ENCODE measurements around the gene PTPN4. TPM values are rescaled to one million over a fixed set of nuclear protein-coding genes. Genes with fewer than 3 reads are reported as not detected.

Gene PTPN4
- total and polyA plus RNA-seq, 2 donors (not counting 3 experiments of a cell fraction or from before 2014, with no cell fraction given), result 6.8 to 29.6 TPM

DNA sequence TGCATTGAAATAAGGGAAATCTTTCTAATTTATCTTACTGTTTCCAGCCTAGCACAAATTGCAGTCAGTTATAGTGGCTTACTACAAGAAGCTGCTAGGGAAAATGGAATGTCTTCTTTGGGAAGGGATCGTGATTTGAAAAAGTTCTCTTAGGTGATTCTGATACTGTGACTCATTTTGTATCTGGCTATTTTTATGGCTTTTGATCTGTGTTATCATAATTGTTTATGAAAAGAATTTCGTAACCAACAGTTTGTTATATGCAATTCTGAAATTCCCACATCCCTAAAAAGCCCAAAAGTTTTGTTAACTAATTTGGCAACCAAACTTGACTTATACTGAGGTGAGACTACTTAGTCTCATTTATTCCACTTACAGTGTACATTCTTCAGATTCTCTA, 12.4 kb downstream of the PTPN4 start:
- peaks cover 2% of the 10 kb centered on the region for H4K20me1 ChIP-seq (replicated peaks; ENCODE audit: control insufficient read depth, extremely low read depth, insufficient read depth, low read length)
- dilution Hi-C loops (cut with MboI; ENCODE audit: extremely low pct_ligation_motif_present, low sequenced_read_pairs) (no loop called here), intact Hi-C loops (cut with micrococcal nuclease) (no loop called here)
- H3K9me1 ChIP-seq (replicated peaks; ENCODE audit: control insufficient read depth, extremely low read depth, insufficient read depth, low read length), result no peaks in the 10 kb centered on the region
- no peak for FAIRE-seq
- H3K79me2 ChIP-seq (ENCODE audit: control insufficient read depth, insufficient read depth, low read length), result peaks cover 9% of the 10 kb centered on the region
- no peaks in the 10 kb centered on the region for H3K27me3 ChIP-seq (ENCODE audit: control insufficient read depth in 2 of 2, insufficient read depth in 2 of 2, low read length in 2 of 2)
- CTCF ChIA-PET, result no interaction called here
- no peaks in the 10 kb centered on the region for H3K4me1 ChIP-seq (ENCODE audit: control insufficient read depth, extremely low read depth, insufficient read depth, low read length)
- no peak overlapping the region for H3K4me3 ChIP-seq (replicated peaks in 1 of 3; ENCODE audit: insufficient read depth in 1 of 3, low read depth in 1 of 3, low read length in 3 of 3)
- H2AFZ ChIP-seq (ENCODE audit: low read depth, low read length), result no peak overlapping the region
- POLR2A ChIA-PET, result no interaction called here
- no peaks in the 10 kb centered on the region for H3K9me3 ChIP-seq (replicated peaks; ENCODE audit: control insufficient read depth, insufficient read depth, low read length)
- no peak for TF ChIP-seq POLR2A (IDR thresholded peaks at IDR 0.05; ENCODE audit: low read depth, low read length)
- TF ChIP-seq MYC (IDR thresholded peaks at IDR 0.05; ENCODE audit: low read depth, low read length), result no peak
- TF ChIP-seq, protein P1, sequence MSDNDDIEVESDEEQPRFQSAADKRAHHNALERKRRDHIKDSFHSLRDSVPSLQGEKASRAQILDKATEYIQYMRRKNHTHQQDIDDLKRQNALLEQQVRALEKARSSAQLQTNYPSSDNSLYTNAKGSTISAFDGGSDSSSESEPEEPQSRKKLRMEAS (IDR thresholded peaks at IDR 0.05; ENCODE audit: insufficient read depth, insufficient read length), result no peak
- TF ChIP-seq JUN (IDR thresholded peaks at IDR 0.05; ENCODE audit: borderline replicate concordance, insufficient read depth, insufficient read length, low read depth), result no peak
- no peak for TF ChIP-seq EZH2 (IDR thresholded peaks at IDR 0.05; ENCODE audit: borderline replicate concordance, low read depth, low read length, severe bottlenecking)
- TF ChIP-seq, protein P2, sequence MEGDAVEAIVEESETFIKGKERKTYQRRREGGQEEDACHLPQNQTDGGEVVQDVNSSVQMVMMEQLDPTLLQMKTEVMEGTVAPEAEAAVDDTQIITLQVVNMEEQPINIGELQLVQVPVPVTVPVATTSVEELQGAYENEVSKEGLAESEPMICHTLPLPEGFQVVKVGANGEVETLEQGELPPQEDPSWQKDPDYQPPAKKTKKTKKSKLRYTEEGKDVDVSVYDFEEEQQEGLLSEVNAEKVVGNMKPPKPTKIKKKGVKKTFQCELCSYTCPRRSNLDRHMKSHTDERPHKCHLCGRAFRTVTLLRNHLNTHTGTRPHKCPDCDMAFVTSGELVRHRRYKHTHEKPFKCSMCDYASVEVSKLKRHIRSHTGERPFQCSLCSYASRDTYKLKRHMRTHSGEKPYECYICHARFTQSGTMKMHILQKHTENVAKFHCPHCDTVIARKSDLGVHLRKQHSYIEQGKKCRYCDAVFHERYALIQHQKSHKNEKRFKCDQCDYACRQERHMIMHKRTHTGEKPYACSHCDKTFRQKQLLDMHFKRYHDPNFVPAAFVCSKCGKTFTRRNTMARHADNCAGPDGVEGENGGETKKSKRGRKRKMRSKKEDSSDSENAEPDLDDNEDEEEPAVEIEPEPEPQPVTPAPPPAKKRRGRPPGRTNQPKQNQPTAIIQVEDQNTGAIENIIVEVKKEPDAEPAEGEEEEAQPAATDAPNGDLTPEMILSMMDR (IDR thresholded peaks at IDR 0.05; ENCODE audit: extremely low read depth in 1 of 2, insufficient read depth in 1 of 2, low read depth in 1 of 2, low read length in 2 of 2), result no peak
- H3K36me3 ChIP-seq (ENCODE audit: control insufficient read depth in 2 of 2, extremely low read depth in 1 of 2, insufficient read depth in 2 of 2, low read length in 2 of 2), result no peaks in the 10 kb centered on the region
- no peak overlapping the region for H3K4me2 ChIP-seq (ENCODE audit: insufficient read depth, low read length)
- BruUV-seq (replicated peaks), result no TSS peak
- no peak overlapping the region for H3K9ac ChIP-seq (replicated peaks; ENCODE audit: extremely low read depth, insufficient read depth, low read length)
- no peak overlapping the region for H3K27ac ChIP-seq (ENCODE audit: insufficient read depth, low read depth, low read length)
- DNase-seq (ENCODE audit: low read depth, low spot score), result no peak

DNA sequence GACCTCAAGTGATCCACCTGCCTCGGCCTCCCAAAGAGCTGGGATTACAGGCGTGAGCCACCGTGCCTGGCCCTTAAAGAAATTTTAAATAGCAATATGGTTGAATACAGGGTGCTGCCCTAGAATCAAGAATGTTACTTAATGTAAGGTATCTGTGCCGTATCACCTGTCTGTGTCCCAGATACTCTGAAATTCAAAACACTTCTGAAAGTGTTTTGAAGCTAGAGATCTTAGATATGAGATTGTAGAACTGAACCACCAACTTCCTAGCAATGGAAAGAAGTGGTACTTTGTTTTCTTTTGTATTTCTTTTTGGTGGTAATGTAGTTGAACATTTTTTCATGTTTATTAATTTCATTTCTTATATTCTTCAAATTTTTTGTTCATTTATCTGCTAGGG, 13.0 kb downstream of the PTPN4 start:
- Histone ChIP-seq H3K9ac (replicated peaks; ENCODE audit: extremely low read depth, insufficient read depth, low read length) (no peak overlapping the region), H2AFZ (ENCODE audit: low read depth, low read length) (no peak overlapping the region), H3K36me3 (ENCODE audit: control insufficient read depth in 2 of 2, extremely low read depth in 1 of 2, insufficient read depth in 2 of 2, low read length in 2 of 2) (no peaks in the 10 kb centered on the region), H3K27me3 (ENCODE audit: control insufficient read depth in 2 of 2, insufficient read depth in 2 of 2, low read length in 2 of 2) (no peaks in the 10 kb centered on the region), H3K4me2 (ENCODE audit: insufficient read depth, low read length) (no peak overlapping the region), H3K27ac (ENCODE audit: insufficient read depth, low read depth, low read length) (no peak overlapping the region), H3K79me2 (ENCODE audit: control insufficient read depth, insufficient read depth, low read length) (peaks cover 4% of the 10 kb centered on the region), H3K9me3 (replicated peaks; ENCODE audit: control insufficient read depth, insufficient read depth, low read length) (no peaks in the 10 kb centered on the region), H4K20me1 (replicated peaks; ENCODE audit: control insufficient read depth, extremely low read depth, insufficient read depth, low read length) (no peaks in the 10 kb centered on the region), H3K4me3 (replicated peaks in 1 of 3; ENCODE audit: insufficient read depth in 1 of 3, low read depth in 1 of 3, low read length in 3 of 3) (no peak overlapping the region), H3K4me1 (ENCODE audit: control insufficient read depth, extremely low read depth, insufficient read depth, low read length) (no peaks in the 10 kb centered on the region), H3K9me1 (replicated peaks; ENCODE audit: control insufficient read depth, extremely low read depth, insufficient read depth, low read length) (no peaks in the 10 kb centered on the region)
- intact Hi-C loops (cut with micrococcal nuclease) (no loop called here), dilution Hi-C loops (cut with MboI; ENCODE audit: extremely low pct_ligation_motif_present, low sequenced_read_pairs) (no loop called here)
- ChIA-PET POLR2A (no interaction called here), CTCF (no interaction called here)
- TF ChIP-seq, protein P1 (IDR thresholded peaks at IDR 0.05; ENCODE audit: insufficient read depth, insufficient read length), result no peak
- TF ChIP-seq, protein P2 (IDR thresholded peaks at IDR 0.05; ENCODE audit: extremely low read depth in 1 of 2, insufficient read depth in 1 of 2, low read depth in 1 of 2, low read length in 2 of 2), result no peak
- TF ChIP-seq JUN (IDR thresholded peaks at IDR 0.05; ENCODE audit: borderline replicate concordance, insufficient read depth, insufficient read length, low read depth), result no peak
- no peak for TF ChIP-seq POLR2A (IDR thresholded peaks at IDR 0.05; ENCODE audit: low read depth, low read length)
- no peak for TF ChIP-seq POLR2AphosphoS5 (IDR thresholded peaks at IDR 0.05; ENCODE audit: insufficient read depth, low read depth, low read length)
- BruUV-seq (replicated peaks), result no TSS peak
- FAIRE-seq, result no peak
- no peak for DNase-seq (ENCODE audit: low read depth, low spot score)
